Thyroid gland (tissue), 4 donors: ENCODE measurements around the gene MAN2A2.

Experiments
- CTCF ChIP-seq, 6 experiments: fragments of 200-600 bp in 3 of 6; fragments of 450-650 bp in 3 of 6; sonication (generic) in 3 of 6; IDR thresholded peaks; one replicate each; pipeline ENCODE4 v1.5.1; 2016 to 2019; ENCODE audit warnings: antibody characterized with exemption in 6 of 6, mild to moderate bottlenecking in 2 of 6, inconsistent platforms in 1 of 6, moderate library complexity in 1 of 6
- POLR2A ChIP-seq, 2 donors: fragments of 450-650 bp; IDR thresholded peaks; one replicate each; pipeline ENCODE4 v1.6.1; 2017; ENCODE audit warnings: antibody characterized with exemption in 2 of 2, mild to moderate bottlenecking in 2 of 2, moderate library complexity in 1 of 2

- no peak for TF ChIP-seq POLR2A (IDR thresholded peaks at IDR 0.05)
- no peak for TF ChIP-seq CTCF (IDR thresholded peaks at IDR 0.05)
Measured at GRCh38 chr15:90889313-90889730, 13.8 kb upstream of the MAN2A2 start.
